NOMO-1 treated with dmso at 0.1 percent for 144 hours (cell line): ENCODE measurements around the gene TNFSF8.

Experiments used
- DNase-seq: peaks from one replicate; lab custom pipeline; 2025; ENCODE audit not compliant: unreplicated experiment; lab: John Stamatoyannopoulos, UW

TNFSF8 gene

GRCh38 chr9:114878879-114879564 lies 51.4 kb downstream of the TNFSF8 start:
- no peak for DNase-seq

GRCh38 chr9:114869845-114870244 lies 60.5 kb downstream of the TNFSF8 start:
- no peak for DNase-seq

GRCh38 chr9:114869378-114869777 lies 61.0 kb downstream of the TNFSF8 start:
- no peak for DNase-seq

GRCh38 chr9:114867327-114867726 lies 63.1 kb downstream of the TNFSF8 start:
- DNase-seq: no peak

GRCh38 chr9:114864471-114864870 lies 65.9 kb downstream of the TNFSF8 start:
- DNase-seq: no peak

GRCh38 chr9:114861922-114862605 lies 68.3 kb downstream of the TNFSF8 start:
- no peak for DNase-seq

- no peak for DNase-seq
These were observed 69.1 kb downstream of the TNFSF8 start for GRCh38 chr9:114861273-114861672.

GRCh38 chr9:114860187-114860586 lies 70.2 kb downstream of the TNFSF8 start:
- DNase-seq: no peak

GRCh38 chr9:114856942-114857315 lies 73.5 kb downstream of the TNFSF8 start:
- no peak for DNase-seq

- no peak for DNase-seq
These were observed 74.0 kb downstream of the TNFSF8 start for GRCh38 chr9:114856215-114856941.

GRCh38 chr9:114855488-114855887 lies 74.9 kb downstream of the TNFSF8 start:
- DNase-seq: no peak

GRCh38 chr9:114854736-114855355 lies 75.5 kb downstream of the TNFSF8 start:
- DNase-seq: no peak

GRCh38 chr9:114853071-114853855 lies 77.1 kb downstream of the TNFSF8 start:
- DNase-seq: no peak

GRCh38 chr9:114852050-114852594 lies 78.3 kb downstream of the TNFSF8 start:
- DNase-seq: peak; percentile 76

- no peak for DNase-seq
These were observed 79.1 kb downstream of the TNFSF8 start for GRCh38 chr9:114851306-114851705.
